ENCODE results near the gene SEC22B.
"Not testable (repeated sequence)": the region's sequence is repeated elsewhere in the genome, so short reads cannot be mapped to it uniquely, and the experiment has no call there.

The SEC22B gene

GRCh38 chr1:120116094-120116493 is 60.2 kb downstream of the SEC22B start:
- DNase-seq (ENCODE audit: low read depth in 3 of 3), result not testable (repeated sequence)

- DNase-seq (ENCODE audit: low read depth in 3 of 3), result not testable (repeated sequence)
Observed at GRCh38 chr1:120113134-120113533, 63.2 kb downstream of the SEC22B start.

GRCh38 chr1:120112212-120112611 is 64.1 kb downstream of the SEC22B start:
- not testable (repeated sequence) for DNase-seq (ENCODE audit: low read depth in 3 of 3)

GRCh38 chr1:120111771-120112170 is 64.5 kb downstream of the SEC22B start:
- not testable (repeated sequence) for DNase-seq (ENCODE audit: low read depth in 3 of 3)

GRCh38 chr1:120111008-120111407 is 65.3 kb downstream of the SEC22B start:
- not testable (repeated sequence) for DNase-seq (ENCODE audit: low read depth in 3 of 3)

- not testable (repeated sequence) for DNase-seq (ENCODE audit: low read depth in 3 of 3)
Observed at GRCh38 chr1:120109656-120110055, 66.7 kb downstream of the SEC22B start.

GRCh38 chr1:120109180-120109579 is 67.1 kb downstream of the SEC22B start:
- DNase-seq (ENCODE audit: low read depth in 3 of 3), result not testable (repeated sequence)

- DNase-seq (ENCODE audit: low read depth in 3 of 3), result not testable (repeated sequence)
Observed at GRCh38 chr1:120105288-120105687, 71.0 kb downstream of the SEC22B start.

- not testable (repeated sequence) for DNase-seq (ENCODE audit: low read depth in 3 of 3)
Observed at GRCh38 chr1:120103768-120104167, 72.6 kb downstream of the SEC22B start.

GRCh38 chr1:120101593-120101992 is 74.7 kb downstream of the SEC22B start:
- DNase-seq (ENCODE audit: low read depth in 3 of 3), result not testable (repeated sequence)
